NCI-H2171 (cell line): ENCODE data around the gene SIN3A.
"Not testable (repeated sequence)": the region's sequence is repeated elsewhere in the genome, so short reads cannot be mapped to it uniquely, and the experiment has no call there.

ENCODE experiments used
- DNase-seq: peaks from one replicate; lab custom pipeline; 2025; lab: John Stamatoyannopoulos, UW

Gene SIN3A

GRCh38 chr15:75333654-75334419 lies 117.7 kb downstream of the SIN3A start:
- DNase-seq = not testable (repeated sequence)

GRCh38 chr15:75332093-75332492 lies 119.4 kb downstream of the SIN3A start:
- DNase-seq = not testable (repeated sequence)

GRCh38 chr15:75329571-75329970 lies 121.9 kb downstream of the SIN3A start:
- no peak for DNase-seq

GRCh38 chr15:75328493-75329314 lies 122.8 kb downstream of the SIN3A start:
- no peak for DNase-seq

GRCh38 chr15:75327491-75327890 lies 124.0 kb downstream of the SIN3A start:
- DNase-seq = no peak

- no peak for DNase-seq
These were observed 124.5 kb downstream of the SIN3A start for GRCh38 chr15:75327005-75327404.

GRCh38 chr15:75325922-75326321 lies 125.6 kb downstream of the SIN3A start:
- DNase-seq = no peak

- no peak for DNase-seq
These were observed 129.8 kb downstream of the SIN3A start for GRCh38 chr15:75321711-75322110.
